ENCODE results near the gene FRMD4B. TPM values are rescaled to one million over a fixed set of nuclear protein-coding genes. Genes with fewer than 3 reads are reported as not detected.

Gene FRMD4B
- total and polyA plus RNA-seq, 2 experiments from 2014 or later = not detected

- no peak overlapping the region for H3K4me2 ChIP-seq (ENCODE audit: unreplicated experiment)
- no peak overlapping the region for H3K4me3 ChIP-seq
- peaks cover 6% of the 10 kb centered on the region; the same call in 1 of the 2 replicates for H3F3A ChIP-seq (ENCODE audit: insufficient read depth)
- 93% methylated on average over 2 of the region's 2 CpGs for WGBS, 2 experiments (ENCODE audit: low coverage in 1 of 2, low lambda C conversion rate in 2 of 2, missing lambda C conversion rate in 2 of 2)
- H3K4me1 ChIP-seq (ENCODE audit: insufficient read depth) = peaks cover 5% of the 10 kb centered on the region; the same call in 1 of the 2 replicates
- in situ Hi-C loops (cut with MboI) = no loop called here
- no peaks in the 10 kb centered on the region for H3K9me3 ChIP-seq (ENCODE audit: low read depth)
- TF ChIP-seq EZH2phosphoT487 (IDR thresholded peaks at IDR 0.05; ENCODE audit: insufficient read depth, low read depth) = no peak
- H3K9ac ChIP-seq = no peak overlapping the region
- H4K20me1 ChIP-seq (ENCODE audit: insufficient read depth) = no peaks in the 10 kb centered on the region
- no peaks in the 10 kb centered on the region for H3K79me2 ChIP-seq (ENCODE audit: insufficient read depth)
- DNase-seq = no peak
- H3K27me3 ChIP-seq (replicated peaks; ENCODE audit: insufficient read depth) = peaks cover under 1% of the 10 kb centered on the region; the same call in 1 of the 2 replicates
- no peak overlapping the region for H3K27ac ChIP-seq
- H3K9me2 ChIP-seq (ENCODE audit: insufficient read depth) = no peaks in the 10 kb centered on the region
- no peak overlapping the region for H2AFZ ChIP-seq
- no peaks in the 10 kb centered on the region for H3K36me3 ChIP-seq (ENCODE audit: low read depth)
Observed at GRCh38 chr3:69297501-69297900, 88.4 kb downstream of the FRMD4B start.

DNA sequence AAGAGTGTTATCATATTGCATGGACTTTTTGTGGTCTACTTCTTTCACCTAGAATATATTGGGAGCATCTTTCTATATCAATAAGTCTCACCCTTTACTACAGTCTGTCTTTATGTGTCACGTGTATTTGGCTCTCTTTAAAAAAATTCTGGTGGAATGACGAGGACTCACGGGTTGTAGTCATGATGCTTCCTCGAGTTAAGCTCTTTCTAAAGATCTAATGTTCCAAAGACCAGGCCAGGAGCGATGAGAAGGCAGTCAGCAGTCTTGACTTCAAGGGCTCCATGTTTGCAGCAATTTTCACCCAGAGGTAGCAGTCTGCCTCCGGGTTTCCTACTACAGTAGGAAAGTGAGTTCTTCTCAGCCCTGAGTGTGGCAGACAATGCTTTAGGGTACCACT, 88.9 kb downstream of the FRMD4B start:
- H3K9me3 ChIP-seq (ENCODE audit: low read depth) = no peaks in the 10 kb centered on the region
- H3K4me1 ChIP-seq (ENCODE audit: insufficient read depth) = peaks cover 5% of the 10 kb centered on the region; the same call in 1 of the 2 replicates
- H3K9ac ChIP-seq = no peak overlapping the region
- H2AFZ ChIP-seq = no peak overlapping the region
- peaks cover 6% of the 10 kb centered on the region; the same call in 1 of the 2 replicates for H3F3A ChIP-seq (ENCODE audit: insufficient read depth)
- peaks cover 5% of the 10 kb centered on the region for H3K27me3 ChIP-seq (replicated peaks; ENCODE audit: insufficient read depth)
- H3K4me2 ChIP-seq (ENCODE audit: unreplicated experiment) = no peak overlapping the region
- in situ Hi-C loops (cut with MboI) = no loop called here
- no peaks in the 10 kb centered on the region for H4K20me1 ChIP-seq (ENCODE audit: insufficient read depth)
- TF ChIP-seq EZH2 (IDR thresholded peaks at IDR 0.05; ENCODE audit: insufficient read depth, poor library complexity, severe bottlenecking) (no peak), EZH2phosphoT487 (IDR thresholded peaks at IDR 0.05; ENCODE audit: insufficient read depth, low read depth) (no peak)
- H3K27ac ChIP-seq = no peak overlapping the region
- H3K4me3 ChIP-seq = no peak overlapping the region
- no peaks in the 10 kb centered on the region for H3K9me2 ChIP-seq (ENCODE audit: insufficient read depth)
- no peak for DNase-seq
- 49 to 52% methylated on average over 6 of the region's 6 CpGs for WGBS, 2 experiments (ENCODE audit: low coverage in 1 of 2, low lambda C conversion rate in 2 of 2, missing lambda C conversion rate in 2 of 2)
- H3K79me2 ChIP-seq (ENCODE audit: insufficient read depth) = no peaks in the 10 kb centered on the region
- no peaks in the 10 kb centered on the region for H3K36me3 ChIP-seq (ENCODE audit: low read depth)

DNA sequence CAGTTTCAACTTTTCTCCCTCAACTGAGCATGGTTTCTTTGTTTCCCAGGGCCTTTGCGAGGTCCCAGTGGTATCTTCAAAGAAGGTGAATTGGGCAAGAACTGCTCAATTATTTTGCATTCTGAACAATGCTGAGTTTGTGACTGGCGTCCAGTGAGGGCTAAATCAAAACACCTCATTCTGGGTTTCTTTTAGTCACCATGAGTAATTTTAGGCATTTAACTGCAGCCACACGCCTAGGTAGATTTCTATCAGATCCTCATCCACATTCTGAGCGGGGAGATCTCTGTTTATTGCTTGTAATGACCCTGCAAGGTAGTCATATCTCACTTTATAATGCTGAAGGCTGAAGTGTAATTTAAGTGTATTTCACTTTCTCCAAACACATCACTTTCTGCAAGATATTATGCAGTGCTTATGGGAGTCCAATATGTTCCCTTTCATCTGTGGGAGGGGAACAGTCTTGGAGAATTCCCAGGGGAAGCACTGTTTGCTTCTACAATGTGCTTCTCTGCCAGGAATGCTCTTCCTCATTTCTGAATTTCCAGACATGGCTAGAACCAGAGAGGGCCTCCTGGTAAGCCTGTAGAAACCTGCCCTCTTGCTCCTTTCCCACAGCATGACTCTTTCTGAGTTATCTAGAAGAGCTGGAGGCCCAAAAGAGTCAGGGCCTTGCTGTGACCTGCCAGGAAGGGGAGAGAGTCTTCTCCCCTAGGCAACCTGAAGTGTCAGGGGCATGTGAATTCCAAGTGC, 91.7 kb downstream of the FRMD4B start:
- no peaks in the 10 kb centered on the region for H3K36me3 ChIP-seq (ENCODE audit: low read depth)
- H4K20me1 ChIP-seq (ENCODE audit: insufficient read depth) = no peaks in the 10 kb centered on the region
- H3K4me3 ChIP-seq = no peak overlapping the region
- in situ Hi-C loops (cut with MboI) = no loop called here
- peaks cover 6% of the 10 kb centered on the region; the same call in 1 of the 2 replicates for H3F3A ChIP-seq (ENCODE audit: insufficient read depth)
- DNase-seq = peak; percentile 63
- H3K9ac ChIP-seq = no peak overlapping the region
- H3K9me2 ChIP-seq (ENCODE audit: insufficient read depth) = no peaks in the 10 kb centered on the region
- H3K79me2 ChIP-seq (ENCODE audit: insufficient read depth) = no peaks in the 10 kb centered on the region
- WGBS, 2 experiments (ENCODE audit: low coverage in 1 of 2, low lambda C conversion rate in 2 of 2, missing lambda C conversion rate in 2 of 2) = 10 to 20% methylated on average over 4 of the region's 4 CpGs
- no peak overlapping the region for H2AFZ ChIP-seq
- peaks cover 5% of the 10 kb centered on the region; the same call in 1 of the 2 replicates for H3K4me1 ChIP-seq (ENCODE audit: insufficient read depth)
- TF ChIP-seq EZH2phosphoT487 (IDR thresholded peaks at IDR 0.05; ENCODE audit: insufficient read depth, low read depth) (no peak), EZH2 (IDR thresholded peaks at IDR 0.05; ENCODE audit: insufficient read depth, poor library complexity, severe bottlenecking) (no peak)
- H3K27ac ChIP-seq = no peak overlapping the region
- H3K4me2 ChIP-seq (ENCODE audit: unreplicated experiment) = peak overlapping the region; percentile 11
- H3K27me3 ChIP-seq (replicated peaks; ENCODE audit: insufficient read depth) = peaks cover 14% of the 10 kb centered on the region
- no peaks in the 10 kb centered on the region for H3K9me3 ChIP-seq (ENCODE audit: low read depth)

- in situ Hi-C loops (cut with MboI) = no loop called here
- Histone ChIP-seq H3K36me3 (ENCODE audit: low read depth) (no peaks in the 10 kb centered on the region), H3K9me2 (ENCODE audit: insufficient read depth) (no peaks in the 10 kb centered on the region), H3F3A (ENCODE audit: insufficient read depth) (peaks cover 6% of the 10 kb centered on the region; the same call in 1 of the 2 replicates), H3K4me1 (ENCODE audit: insufficient read depth) (peaks cover 5% of the 10 kb centered on the region; the same call in 1 of the 2 replicates), H3K9me3 (ENCODE audit: low read depth) (no peaks in the 10 kb centered on the region), H3K79me2 (ENCODE audit: insufficient read depth) (no peaks in the 10 kb centered on the region), H3K4me2 (ENCODE audit: unreplicated experiment) (no peak overlapping the region), H3K9ac (no peak overlapping the region), H3K4me3 (no peak overlapping the region), H4K20me1 (ENCODE audit: insufficient read depth) (no peaks in the 10 kb centered on the region), H2AFZ (no peak overlapping the region), H3K27me3 (replicated peaks; ENCODE audit: insufficient read depth) (peaks cover 14% of the 10 kb centered on the region), H3K27ac (no peak overlapping the region)
- no peak for DNase-seq
- no peak for TF ChIP-seq EZH2phosphoT487 (IDR thresholded peaks at IDR 0.05; ENCODE audit: insufficient read depth, low read depth)
- no peak for TF ChIP-seq EZH2 (IDR thresholded peaks at IDR 0.05; ENCODE audit: insufficient read depth, poor library complexity, severe bottlenecking)
- WGBS, 2 experiments (ENCODE audit: low coverage in 1 of 2, low lambda C conversion rate in 2 of 2, missing lambda C conversion rate in 2 of 2) = 25 to 29% methylated on average over 7 of the region's 7 CpGs
Observed at GRCh38 chr3:69292959-69293574, 92.8 kb downstream of the FRMD4B start.
